HEK293T (cell line): ENCODE measurements around the gene COQ10B.
"Not testable (repeated sequence)": the region's sequence is repeated elsewhere in the genome, so short reads cannot be mapped to it uniquely, and the experiment has no call there.

Source experiments
- CTCF ChIA-PET: fragments of 350-600 bp; formaldehyde crosslinking; extraction: SDS; loops from one replicate; lab custom pipeline; 2021; ENCODE audit warnings: antibody characterized with exemption, inconsistent platforms; lab: Yijun Ruan, JAX
- POLR2A ChIA-PET: fragments of 350-600 bp; formaldehyde crosslinking; extraction: SDS; loops from one replicate; lab custom pipeline; 2020; ENCODE audit warnings: antibody characterized with exemption, inconsistent platforms; lab: Yijun Ruan, JAX
- DNase-seq: peaks from one replicate; pipeline ENCODE4 v3.0.0; 2012; ENCODE audit warnings: mixed read lengths; ENCODE audit errors: extremely low spot score
- ARNT ChIP-seq: fragments of 450-650 bp; IDR thresholded peaks from 2 replicates; pipeline ENCODE4 v1.6.1; 2017; ENCODE audit warnings: mild to moderate bottlenecking
- BHLHE40 ChIP-seq: fragments of 450-650 bp; IDR thresholded peaks from 2 replicates; pipeline ENCODE4 v1.6.1; 2016; ENCODE audit warnings: mild to moderate bottlenecking, moderate library complexity, borderline replicate concordance
- CTBP1 ChIP-seq: fragments of 450-650 bp; IDR thresholded peaks from 2 replicates; pipeline ENCODE4 v1.6.1; 2016; ENCODE audit warnings: borderline replicate concordance
- ELF4 ChIP-seq: fragments of 450-650 bp; IDR thresholded peaks from 2 replicates; pipeline ENCODE4 v1.6.1; 2017; ENCODE audit warnings: antibody characterized with exemption
- FOXA1 ChIP-seq: fragments of 450-650 bp; IDR thresholded peaks from 2 replicates; pipeline ENCODE4 v1.6.1; 2016; ENCODE audit warnings: mild to moderate bottlenecking
- FOXK2 ChIP-seq: fragments of 450-650 bp; IDR thresholded peaks from 2 replicates; pipeline ENCODE4 v1.6.1; 2016; ENCODE audit warnings: mild to moderate bottlenecking
- FOXM1 ChIP-seq: fragments of 450-650 bp; IDR thresholded peaks from 2 replicates; pipeline ENCODE4 v1.6.1; 2017; ENCODE audit warnings: mild to moderate bottlenecking, borderline replicate concordance
- HDGF ChIP-seq: fragments of 450-650 bp; IDR thresholded peaks from 2 replicates; pipeline ENCODE4 v1.6.1; 2017; ENCODE audit warnings: antibody characterized with exemption, borderline replicate concordance
- L3MBTL2 ChIP-seq: fragments of 450-650 bp; conservative IDR thresholded peaks from 2 replicates; pipeline ENCODE4 v1.6.1; 2016; ENCODE audit warnings: mild to moderate bottlenecking
- LEF1 ChIP-seq: fragments of 450-650 bp; IDR thresholded peaks from 2 replicates; pipeline ENCODE4 v1.6.1; 2017; ENCODE audit warnings: mild to moderate bottlenecking, borderline replicate concordance
- NFRKB ChIP-seq: fragments of 450-650 bp; IDR thresholded peaks from 2 replicates; pipeline ENCODE4 v1.6.1; 2016; ENCODE audit warnings: mild to moderate bottlenecking, moderate library complexity
- SP1 ChIP-seq: fragments of 450-650 bp; IDR thresholded peaks from 2 replicates; pipeline ENCODE4 v1.6.1; 2017
- SUZ12 ChIP-seq: fragments of 450-650 bp; IDR thresholded peaks from 2 replicates; pipeline ENCODE4 v1.6.1; 2016; ENCODE audit warnings: mild to moderate bottlenecking
- TARDBP ChIP-seq: fragments of 450-650 bp; IDR thresholded peaks from 2 replicates; pipeline ENCODE4 v1.6.1; 2016
- ZNF384 ChIP-seq: fragments of 450-650 bp; IDR thresholded peaks from 2 replicates; pipeline ENCODE4 v1.6.1; 2016
- TF ChIP-seq, protein P1 (sequence below): fragments of 450-650 bp; IDR thresholded peaks from 2 replicates; pipeline ENCODE4 v1.6.1; 2016

The COQ10B gene

DNA sequence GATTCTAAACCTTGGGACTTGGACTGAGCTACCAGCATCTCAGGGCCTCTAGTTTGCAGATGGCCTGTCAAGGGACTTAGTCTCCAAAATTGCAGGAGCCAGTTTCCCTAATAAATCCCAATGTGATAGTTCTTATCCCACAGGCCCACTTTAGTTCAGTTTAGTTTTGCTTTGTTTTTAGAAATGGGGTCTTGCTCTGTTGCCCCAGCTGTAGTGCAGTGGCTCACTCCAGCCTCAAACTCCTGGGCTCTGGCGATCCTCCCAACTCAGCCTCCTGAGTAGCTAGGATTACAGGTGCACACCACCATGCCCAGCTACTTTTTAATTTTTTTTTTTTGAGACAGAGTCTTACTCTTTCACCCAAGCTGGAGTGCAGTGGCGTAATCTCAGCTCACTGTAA lies 16.0 kb upstream of the COQ10B start:
- TF ChIP-seq, protein P1, sequence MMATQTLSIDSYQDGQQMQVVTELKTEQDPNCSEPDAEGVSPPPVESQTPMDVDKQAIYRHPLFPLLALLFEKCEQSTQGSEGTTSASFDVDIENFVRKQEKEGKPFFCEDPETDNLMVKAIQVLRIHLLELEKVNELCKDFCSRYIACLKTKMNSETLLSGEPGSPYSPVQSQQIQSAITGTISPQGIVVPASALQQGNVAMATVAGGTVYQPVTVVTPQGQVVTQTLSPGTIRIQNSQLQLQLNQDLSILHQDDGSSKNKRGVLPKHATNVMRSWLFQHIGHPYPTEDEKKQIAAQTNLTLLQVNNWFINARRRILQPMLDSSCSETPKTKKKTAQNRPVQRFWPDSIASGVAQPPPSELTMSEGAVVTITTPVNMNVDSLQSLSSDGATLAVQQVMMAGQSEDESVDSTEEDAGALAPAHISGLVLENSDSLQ: no peak
- no peak for TF ChIP-seq TARDBP
- ChIA-PET POLR2A (interaction anchor here (4.0 kb wide), 1 partner anchor 14 kb away, joined by 56 read pairs; the partner anchor contains the start of gene COQ10B), CTCF (no interaction called here)
- no peak for DNase-seq

DNA sequence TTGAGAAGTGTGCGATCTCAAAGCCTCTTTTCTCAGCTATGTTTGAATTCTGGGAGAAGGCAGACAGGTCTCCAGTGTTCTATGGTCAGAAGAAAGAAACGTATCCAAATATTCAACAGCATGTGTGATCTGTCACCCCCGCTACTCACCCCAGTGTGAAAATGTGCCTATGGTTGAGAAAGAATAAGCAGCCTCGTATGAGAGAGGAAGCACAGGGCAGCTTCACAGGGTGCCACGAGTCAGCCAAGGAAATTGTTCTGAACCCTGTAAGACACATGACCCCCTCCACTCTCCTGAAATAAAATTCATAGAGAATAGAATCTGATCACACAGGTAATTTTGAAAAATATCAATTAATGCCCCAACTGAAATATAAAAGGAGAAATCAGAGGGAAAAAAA lies 10.5 kb upstream of the COQ10B start:
- no peak for DNase-seq
- TF ChIP-seq HDGF (no peak), TARDBP (no peak), NFRKB (no peak)
- ChIA-PET POLR2A (interaction anchor here (1.3 kb wide), 1 partner anchor 9 kb away, joined by 3 read pairs; no protein-coding TSS in a partner anchor), CTCF (no interaction called here)

DNA sequence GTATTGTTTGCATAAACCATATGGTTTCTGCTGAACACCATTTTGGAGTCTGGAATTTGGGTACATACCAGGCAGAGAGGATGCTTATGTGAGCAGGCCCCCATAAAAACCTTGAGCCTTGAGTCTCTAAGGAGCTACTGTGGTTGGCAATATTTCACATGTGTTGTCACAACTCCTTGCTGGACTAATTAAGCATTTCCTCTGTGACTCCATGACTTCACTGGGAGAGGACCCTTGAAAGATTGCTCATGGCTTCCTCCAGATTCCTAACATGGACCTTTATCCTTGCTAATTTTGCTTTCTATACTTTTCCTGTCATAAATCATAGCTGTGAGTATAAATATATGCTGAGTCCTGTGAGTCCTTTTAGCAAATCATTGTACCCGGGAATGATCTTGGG lies 7.6 kb upstream of the COQ10B start:
- TF ChIP-seq TARDBP (no peak), SUZ12 (no peak), FOXA1 (no peak), LEF1 (no peak)
- no peak for DNase-seq
- ChIA-PET CTCF (no interaction called here), POLR2A (no interaction called here)

DNA sequence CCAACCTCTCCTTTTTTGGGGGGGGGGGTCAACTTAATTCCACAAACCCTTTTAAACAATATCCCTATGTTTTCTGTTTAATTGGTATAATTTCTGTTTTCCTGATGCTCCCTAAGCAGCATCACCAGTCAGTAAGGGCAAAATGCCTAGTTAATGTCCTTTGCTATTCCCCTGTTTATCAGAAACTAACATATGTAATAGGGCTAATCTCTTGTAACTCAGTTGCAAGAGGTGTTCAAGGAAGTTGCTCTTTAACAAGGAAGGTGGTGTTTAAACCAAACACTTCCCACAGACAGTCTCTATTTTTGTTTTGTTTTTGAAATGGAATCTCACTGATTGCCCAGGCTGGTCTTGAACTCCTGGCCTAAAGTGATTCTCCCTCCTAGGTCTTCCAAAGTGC lies 6.5 kb upstream of the COQ10B start:
- CTCF ChIA-PET: no interaction called here
- TF ChIP-seq L3MBTL2: no peak
- TF ChIP-seq ELF4: no peak
- TF ChIP-seq NFRKB: no peak
- no peak for TF ChIP-seq SP1
- TF ChIP-seq ARNT: no peak
- TF ChIP-seq HDGF: no peak
- TF ChIP-seq SUZ12: no peak
- TF ChIP-seq, protein P1: no peak
- no peak for TF ChIP-seq ZNF384
- TF ChIP-seq TARDBP: no peak
- no peak for TF ChIP-seq LEF1
- no peak for TF ChIP-seq BHLHE40
- no peak for TF ChIP-seq CTBP1
- TF ChIP-seq FOXK2: no peak
- TF ChIP-seq FOXA1: no peak
- no peak for TF ChIP-seq FOXM1
- POLR2A ChIA-PET: no interaction called here
- no peak for DNase-seq

DNA sequence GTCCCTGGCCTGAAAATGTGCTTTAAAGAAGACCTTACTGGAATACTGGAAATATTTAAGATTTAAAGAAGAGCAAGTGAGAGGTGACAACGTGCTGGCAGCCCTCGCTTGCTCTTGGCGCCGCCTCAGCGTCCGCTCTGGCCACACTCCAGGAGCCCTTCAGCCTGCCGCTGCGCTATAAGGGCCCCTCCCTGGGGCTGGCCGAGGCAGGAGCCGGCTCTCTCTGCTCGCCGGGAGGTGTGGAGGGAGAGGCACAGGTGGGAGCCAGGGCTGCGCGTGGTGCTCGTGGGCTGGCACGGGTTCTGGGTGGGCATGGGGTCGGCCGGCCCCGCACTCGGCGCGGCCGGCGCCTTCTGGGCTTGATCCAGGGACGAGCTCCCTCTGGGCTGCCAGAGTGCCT lies 2.9 kb upstream of the COQ10B start:
- DNase-seq: no peak
- no peak for TF ChIP-seq L3MBTL2
- POLR2A ChIA-PET: interaction anchor here (1.2 to 5.9 kb wide), 3 partner anchors 14 to 65 kb away, joined by 5 to 56 read pairs (median 5); partner anchors contain the start of genes HSPD1, HSPE1, MOB4 and SF3B1
- CTCF ChIA-PET: no interaction called here

DNA sequence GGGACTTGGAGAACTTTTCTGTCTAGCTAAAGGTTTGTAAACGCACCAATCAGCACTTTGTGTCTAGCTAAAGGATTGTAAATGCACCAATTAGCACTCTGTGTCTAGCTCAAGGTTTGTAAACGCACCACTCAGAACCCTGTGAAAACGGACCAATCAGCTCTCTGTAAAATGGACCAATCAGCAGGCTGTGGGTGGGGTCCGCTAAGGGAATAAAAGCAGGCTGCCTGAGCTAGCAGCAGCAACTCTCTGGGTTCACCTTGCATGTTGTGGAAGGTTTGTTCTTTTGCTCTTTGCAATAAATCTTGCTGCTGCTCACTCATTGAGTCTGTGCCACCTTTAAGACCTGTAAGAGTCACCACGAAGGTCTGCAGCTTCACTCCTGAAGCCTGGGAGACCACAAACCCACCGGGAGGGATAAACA lies 2.4 kb upstream of the COQ10B start:
- DNase-seq, CTCF ChIA-PET: not testable (repeated sequence)
- POLR2A ChIA-PET: interaction anchor here (1.2 to 5.9 kb wide), 3 partner anchors 15 to 65 kb away, joined by 5 to 56 read pairs (median 5); partner anchors contain the start of genes HSPD1, HSPE1, MOB4 and SF3B1

DNA sequence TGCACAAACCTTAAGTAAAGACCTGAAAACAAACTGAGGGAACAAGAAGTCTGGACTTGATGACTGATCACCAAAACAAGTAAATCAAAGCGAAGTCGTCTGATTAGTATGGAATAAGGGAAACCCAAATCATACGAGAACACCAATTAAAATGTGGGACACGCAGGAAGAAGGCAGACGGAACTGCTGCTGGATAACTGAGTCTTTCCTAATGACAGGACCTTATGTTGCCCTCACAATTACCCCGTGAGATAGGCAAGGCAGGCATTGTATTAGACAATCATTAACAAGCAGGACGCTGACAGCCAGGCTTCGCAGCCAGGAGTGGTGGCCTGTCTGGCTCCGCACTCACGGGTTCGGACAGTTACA lies 614 bp upstream of the COQ10B start:
- no peak for DNase-seq
- POLR2A ChIA-PET: interaction anchor here (0.7 to 5.9 kb wide), 12 partner anchors 11 to 253 kb away, joined by 3 to 56 read pairs (median 5); partner anchors contain the start of genes HSPD1, HSPE1, MOB4 and SF3B1
- CTCF ChIA-PET: interaction anchor here (0.5 to 0.6 kb wide), 2 partner anchors 360 to 764 kb away, joined by 4 to 7 read pairs; no protein-coding TSS in a partner anchor
- TF ChIP-seq TARDBP (no peak), FOXM1 (no peak), FOXK2 (no peak), ELF4 (no peak), SP1 (no peak), FOXA1 (no peak), SUZ12 (no peak), ARNT (no peak), ZNF384 (no peak), NFRKB (no peak), L3MBTL2 (no peak), BHLHE40 (no peak), LEF1 (no peak)
- TF ChIP-seq, protein P1: no peak
